ENCODE data around the gene TMEM54. TPM values are rescaled to one million over a fixed set of nuclear protein-coding genes. Genes with fewer than 3 reads are reported as not detected.

Gene TMEM54
- 41.9 TPM for total RNA-seq
- long read RNA-seq, transcript TMEM54-202 (6 exons, 999 nt) = major isoform, 54 of 66 reads
- long read RNA-seq, partial matches to known transcripts = 0 of 66 reads
- long read RNA-seq, other reads (novel, unspliced or antisense) = 12 of 66 reads

GRCh38 chr1:32900956-32901822 lies at the start of gene TMEM54:
Gene TMEM54, minus strand, starts transcription at chr1:32901389. Its CDS starts 151 bp downstream, at chr1:32901238.
- no peak for TF ChIP-seq CTCF (IDR thresholded peaks at IDR 0.05)
- peak within 1 kb of the TSS; percentile 60 for H3K4me3 ChIP-seq
- no peak within 1 kb of the TSS for H3K27ac ChIP-seq
- DNase-seq (peak; percentile 87), ATAC-seq (peak; percentile 91)
- intact Hi-C loops (cut with DNase I) = no loop called here
- H3K36me3 ChIP-seq = no peaks in the 10 kb centered on the region
- H3K9me3 ChIP-seq = no peaks in the 10 kb centered on the region
- peaks cover 4% of the 10 kb centered on the region for H3K4me1 ChIP-seq
- peaks cover 10% of the 10 kb centered on the region for H3K27me3 ChIP-seq

DNA sequence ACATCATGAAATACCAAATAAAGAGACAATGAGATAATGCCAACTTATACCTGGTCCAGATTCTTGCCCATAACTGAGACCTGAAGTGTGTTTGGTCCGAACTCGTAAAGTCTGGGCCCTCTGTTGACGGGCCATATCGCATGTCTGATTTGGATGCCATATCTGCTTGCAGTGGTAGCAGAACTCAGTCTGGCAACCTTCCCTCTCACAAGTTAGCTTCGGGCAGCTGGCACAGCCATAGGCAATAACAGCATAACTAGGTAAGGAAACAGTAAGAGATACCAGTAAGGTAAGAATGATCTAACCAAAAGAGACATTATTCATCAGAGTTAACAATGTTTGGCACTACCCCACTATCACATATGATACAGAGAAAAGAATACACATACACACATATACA lies 48.3 kb upstream of the TMEM54 start:
- Histone ChIP-seq H3K9me3 (no peaks in the 10 kb centered on the region), H3K27ac (no peak overlapping the region), H3K27me3 (no peaks in the 10 kb centered on the region), H3K36me3 (peaks cover 37% of the 10 kb centered on the region), H3K4me1 (peaks cover 19% of the 10 kb centered on the region), H3K4me3 (no peak overlapping the region)
- TF ChIP-seq CTCF (IDR thresholded peaks at IDR 0.05) = no peak
- intact Hi-C loops (cut with DNase I) = no loop called here
- DNase-seq = no peak
- ATAC-seq = no peak

DNA sequence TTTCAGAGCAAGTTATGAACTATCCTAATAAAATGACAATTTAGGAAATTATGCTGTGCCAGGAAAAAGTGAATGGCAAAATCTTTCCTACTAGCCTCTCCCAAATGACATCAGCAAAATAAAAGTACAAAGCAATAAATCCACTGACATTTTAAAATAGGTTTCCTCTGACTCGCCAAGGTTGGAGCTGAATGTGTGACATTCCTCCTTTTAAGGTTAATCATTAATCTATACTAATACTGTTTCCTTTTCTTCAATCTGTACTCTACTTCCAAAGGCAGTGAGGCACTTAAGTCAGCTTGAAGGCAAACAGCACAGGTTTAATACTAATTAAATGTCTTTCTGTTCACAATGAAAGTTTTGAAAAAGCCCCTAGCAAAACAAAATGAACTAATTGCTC lies 47.7 kb upstream of the TMEM54 start:
- H3K4me1 ChIP-seq = peaks cover 19% of the 10 kb centered on the region
- peak overlapping the region; percentile 1 for H3K27ac ChIP-seq
- no peak for DNase-seq
- peaks cover 43% of the 10 kb centered on the region for H3K36me3 ChIP-seq
- TF ChIP-seq CTCF (IDR thresholded peaks at IDR 0.05) = no peak
- no peaks in the 10 kb centered on the region for H3K27me3 ChIP-seq
- intact Hi-C loops (cut with DNase I) = no loop called here
- no peaks in the 10 kb centered on the region for H3K9me3 ChIP-seq
- no peak overlapping the region for H3K4me3 ChIP-seq
- ATAC-seq = peak; percentile 63

DNA sequence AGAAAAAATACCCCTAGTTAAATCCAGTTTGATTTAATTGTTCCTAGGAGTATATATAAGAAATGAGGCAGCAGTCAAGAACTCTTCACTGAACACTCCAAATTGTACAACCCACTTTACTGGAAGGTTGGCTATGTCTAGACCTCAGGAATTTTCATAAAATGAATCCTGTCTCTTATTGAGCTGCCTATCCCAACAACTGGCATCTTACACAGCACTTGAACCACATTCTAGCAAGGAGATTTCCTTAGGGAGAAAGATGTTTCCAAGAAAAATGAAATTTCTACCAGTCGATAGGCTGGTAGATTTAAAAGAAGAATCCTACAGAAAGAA lies 47.2 kb upstream of the TMEM54 start:
- DNase-seq = no peak
- intact Hi-C loops (cut with DNase I) = no loop called here
- peaks cover 49% of the 10 kb centered on the region for H3K36me3 ChIP-seq
- no peak for TF ChIP-seq CTCF (IDR thresholded peaks at IDR 0.05)
- H3K9me3 ChIP-seq = no peaks in the 10 kb centered on the region
- no peaks in the 10 kb centered on the region for H3K27me3 ChIP-seq
- peaks cover 16% of the 10 kb centered on the region for H3K4me1 ChIP-seq
- ATAC-seq = peak; percentile 62
- peak overlapping the region; percentile 1 for H3K27ac ChIP-seq
- no peak overlapping the region for H3K4me3 ChIP-seq

GRCh38 chr1:32947669-32948389 lies 46.6 kb upstream of the TMEM54 start:
- H3K27ac ChIP-seq = peak overlapping the region; percentile 1
- H3K4me1 ChIP-seq = peaks cover 11% of the 10 kb centered on the region
- TF ChIP-seq CTCF (IDR thresholded peaks at IDR 0.05) = no peak
- peaks cover 54% of the 10 kb centered on the region for H3K36me3 ChIP-seq
- no peak overlapping the region for H3K4me3 ChIP-seq
- H3K27me3 ChIP-seq = no peaks in the 10 kb centered on the region
- ATAC-seq (no peak), DNase-seq (no peak)
- H3K9me3 ChIP-seq = no peaks in the 10 kb centered on the region
- intact Hi-C loops (cut with DNase I) = no loop called here
